H1 (cell line): ENCODE results near the gene HCK. TPM values are rescaled to one million over a fixed set of nuclear protein-coding genes. Genes with fewer than 3 reads are reported as not detected.

ENCODE experiments used
- CTCF ChIA-PET: fragments of 300-600 bp; sonication (Branson Sonifier 250); formaldehyde crosslinking; loops from one replicate; lab custom pipeline; 2021; ENCODE audit not compliant: partially characterized antibody; lab: Charles Lee
- POLR2A ChIA-PET: fragments of 300-600 bp; sonication (Branson Sonifier 250); formaldehyde crosslinking; loops from one replicate; lab custom pipeline; 2021; ENCODE audit warnings: inconsistent platforms; ENCODE audit not compliant: partially characterized antibody; lab: Charles Lee
- DNase-seq, 2 experiments: peaks; one replicate each; pipeline versions ENCODE4 v3.0.0 to v3.0.0-alpha.2; 2010 to 2022; ENCODE audit warnings: low spot score in 2 of 2, low read depth in 1 of 2, mixed read lengths in 1 of 2
- FAIRE-seq: peaks from 2 replicates; lab custom pipeline; 2011; peaks lifted over from hg19 to GRCh38; lab: Jason Lieb, UNC
- H2AFZ ChIP-seq: 2 replicates; pipeline ENCODE4 v1.8.1; 2012; ENCODE audit warnings: low read length, inconsistent platforms
- H2AK5ac ChIP-seq: 2 replicates; pipeline ENCODE4 v1.6.1; 2013; ENCODE audit warnings: low read depth, low read length
- H2BK120ac ChIP-seq: replicated peaks from 2 replicates; pipeline ENCODE3; 2013; ENCODE audit warnings: low read depth, low read length, inconsistent platforms
- H2BK12ac ChIP-seq: 2 replicates; pipeline ENCODE4 v1.6.1; 2013; ENCODE audit warnings: low read depth, low read length
- H2BK15ac ChIP-seq: 2 replicates; pipeline ENCODE4 v1.6.1; 2013; ENCODE audit warnings: low read length
- H2BK20ac ChIP-seq: 2 replicates; pipeline ENCODE4 v1.6.1; 2013; ENCODE audit warnings: low read length
- H2BK5ac ChIP-seq: 2 replicates; pipeline ENCODE4 v1.6.1; 2013; ENCODE audit warnings: low read depth, low read length
- H3K14ac ChIP-seq: 2 replicates; pipeline ENCODE4 v1.6.1; 2013; ENCODE audit warnings: inconsistent platforms; ENCODE audit not compliant: insufficient read length
- H3K18ac ChIP-seq: 2 replicates; pipeline ENCODE4 v1.6.1; 2013; ENCODE audit warnings: low read length; ENCODE audit errors: extremely low read depth
- H3K23ac ChIP-seq: 2 replicates; pipeline ENCODE4 v1.6.1; 2013; ENCODE audit warnings: inconsistent platforms; ENCODE audit not compliant: insufficient read length
- H3K23me2 ChIP-seq: 2 replicates; pipeline ENCODE4 v1.6.1; 2013; ENCODE audit warnings: low read depth, low read length
- H3K27ac ChIP-seq: 2 replicates; pipeline ENCODE4 v1.6.1; 2011; ENCODE audit warnings: low read depth, low read length, inconsistent platforms
- H3K27me3 ChIP-seq, 4 experiments: replicated peaks in 1 of 4; 1 replicate in 1 of 4; 2 replicates in 3 of 4; pipeline versions ENCODE4 v1.6.1 to v1.8.1; 2011 to 2013; ENCODE audit warnings: low read length in 3 of 4, mild to moderate bottlenecking in 3 of 4, inconsistent platforms in 2 of 4, mixed read lengths in 2 of 4, moderate library complexity in 1 of 4; ENCODE audit not compliant: control insufficient read depth in 3 of 4, insufficient read depth in 3 of 4; ENCODE audit errors: extremely low read depth in 1 of 4
- H3K36me3 ChIP-seq, 4 experiments: 2 replicates each; pipeline versions ENCODE4 v1.6.1 to v1.8.1; 2011 to 2013; ENCODE audit warnings: mild to moderate bottlenecking in 4 of 4, low read length in 3 of 4, moderate library complexity in 2 of 4, control low read depth in 1 of 4, inconsistent platforms in 1 of 4; ENCODE audit not compliant: insufficient read depth in 4 of 4, control insufficient read depth in 2 of 4
- H3K4ac ChIP-seq: replicated peaks from 2 replicates; pipeline ENCODE3; 2013; ENCODE audit warnings: low read length, low read depth, mixed read lengths, inconsistent platforms; ENCODE audit not compliant: insufficient read length
- H3K4me1 ChIP-seq, 4 experiments: replicated peaks in 1 of 4; 1 replicate in 1 of 4; 2 replicates in 3 of 4; pipeline versions ENCODE4 v1.6.1 to v1.8.1; 2011 to 2013; ENCODE audit warnings: low read length in 3 of 4, inconsistent platforms in 2 of 4, mixed read lengths in 1 of 4; ENCODE audit not compliant: insufficient read depth in 4 of 4, control insufficient read depth in 3 of 4
- H3K4me2 ChIP-seq, 2 experiments: 2 replicates each; pipeline versions ENCODE4 v1.6.1 to v1.8.1; 2011 to 2013; ENCODE audit warnings: low read depth in 2 of 2, low read length in 2 of 2, control low read depth in 1 of 2, inconsistent platforms in 1 of 2, mild to moderate bottlenecking in 1 of 2; ENCODE audit not compliant: insufficient read depth in 1 of 2
- H3K4me3 ChIP-seq, 4 experiments: fragments of 200-600, 300-600 bp in 1 of 4; sonication (generic), shearing (Covaris generic), sonication (Bioruptor Twin) in 1 of 4; 2 replicates each; pipeline versions ENCODE4 v1.5.1 to v1.8.1; 2011 to 2016; ENCODE audit warnings: low read length in 4 of 4, low read depth in 3 of 4, control low read depth in 2 of 4, inconsistent platforms in 2 of 4, mild to moderate bottlenecking in 2 of 4, mixed read lengths in 1 of 4, moderate library complexity in 1 of 4; ENCODE audit not compliant: insufficient read depth in 2 of 4; ENCODE audit errors: extremely low read depth in 1 of 4
- H3K56ac ChIP-seq: replicated peaks from 2 replicates; pipeline ENCODE3; 2013; ENCODE audit warnings: low read depth, mild to moderate bottlenecking, mixed read lengths, low read length, inconsistent platforms; ENCODE audit not compliant: insufficient read length
- H3K79me1 ChIP-seq: 2 replicates; pipeline ENCODE4 v1.6.1; 2013; ENCODE audit warnings: low read depth, low read length, control low read depth
- H3K79me2 ChIP-seq, 2 experiments: 2 replicates each; pipeline versions ENCODE4 v1.6.1 to v1.8.1; 2012 to 2013; ENCODE audit warnings: low read length in 2 of 2, mild to moderate bottlenecking in 2 of 2, inconsistent platforms in 1 of 2; ENCODE audit not compliant: insufficient read depth in 2 of 2, control insufficient read depth in 1 of 2
- H3K9ac ChIP-seq, 4 experiments: replicated peaks in 1 of 4; 1 replicate in 1 of 4; 2 replicates in 3 of 4; pipeline versions ENCODE4 v1.6.1 to v1.8.1; 2011 to 2013; ENCODE audit warnings: low read depth in 3 of 4, low read length in 3 of 4, control low read depth in 2 of 4, mild to moderate bottlenecking in 2 of 4, moderate library complexity in 2 of 4, inconsistent platforms in 1 of 4; ENCODE audit errors: extremely low read depth in 1 of 4
- H3K9me3 ChIP-seq, 2 experiments: 2 replicates each; pipeline versions ENCODE4 v1.6.1 to v1.8.1; 2012 to 2013; ENCODE audit warnings: mild to moderate bottlenecking in 2 of 2, moderate library complexity in 2 of 2, control low read depth in 1 of 2, inconsistent platforms in 1 of 2, low read depth in 1 of 2, low read length in 1 of 2, mixed read lengths in 1 of 2; ENCODE audit not compliant: insufficient read depth in 2 of 2
- H4K20me1 ChIP-seq, 2 experiments: replicated peaks in 1 of 2; 2 replicates each; pipeline versions ENCODE3 to v1.8.1; 2011 to 2013; ENCODE audit warnings: inconsistent platforms in 2 of 2, low read length in 2 of 2, mild to moderate bottlenecking in 1 of 2; ENCODE audit not compliant: insufficient read depth in 2 of 2, control insufficient read depth in 1 of 2
- H4K5ac ChIP-seq: 2 replicates; pipeline ENCODE4 v1.6.1; 2013; ENCODE audit warnings: low read length, low read depth, mixed read lengths, inconsistent platforms; ENCODE audit not compliant: insufficient read length
- H4K8ac ChIP-seq: 2 replicates; pipeline ENCODE4 v1.8.0; 2013; ENCODE audit warnings: mild to moderate bottlenecking, moderate library complexity, low read length, inconsistent platforms; ENCODE audit not compliant: insufficient read depth; ENCODE audit errors: extremely low read depth
- H4K91ac ChIP-seq: replicated peaks from 2 replicates; pipeline ENCODE3; 2013; ENCODE audit warnings: low read length, mixed read lengths, inconsistent platforms; ENCODE audit not compliant: insufficient read length
- ASH2L ChIP-seq: fragments of 200-600, 300-600 bp; sonication (generic); IDR thresholded peaks from one replicate; pipeline ENCODE4 v1.7.1; 2017; ENCODE audit warnings: low read length
- CEBPB ChIP-seq: IDR thresholded peaks from 2 replicates; pipeline ENCODE4 v1.6.1; 2012; ENCODE audit warnings: low read depth, low read length
- CREB1 ChIP-seq: IDR thresholded peaks from 2 replicates; pipeline ENCODE4 v1.6.1; 2012; ENCODE audit warnings: inconsistent platforms
- EP300 ChIP-seq, 2 experiments: IDR thresholded peaks; 1 replicate in 1 of 2; 2 replicates in 1 of 2; pipeline ENCODE4 v1.6.1; 2011 to 2012; ENCODE audit warnings: low read depth in 2 of 2, low read length in 2 of 2, mild to moderate bottlenecking in 2 of 2, borderline replicate concordance in 1 of 2, inconsistent platforms in 1 of 2, moderate library complexity in 1 of 2
- EZH2 ChIP-seq: fragments of 200-600 bp; sonication (generic); IDR thresholded peaks from 2 replicates; pipeline ENCODE4 v1.7.1; 2012; ENCODE audit warnings: low read depth, mild to moderate bottlenecking, moderate library complexity, low read length, inconsistent platforms; ENCODE audit not compliant: severe bottlenecking
- MAX ChIP-seq: IDR thresholded peaks from 2 replicates; pipeline ENCODE4 v1.6.1; 2012; ENCODE audit warnings: inconsistent platforms
- RBBP5 ChIP-seq: IDR thresholded peaks from 2 replicates; pipeline ENCODE4 v1.7.1; 2012; ENCODE audit warnings: low read depth, mild to moderate bottlenecking, inconsistent platforms, low read length, moderate library complexity, borderline replicate concordance
- SIRT6 ChIP-seq: IDR thresholded peaks from one replicate; pipeline ENCODE4 v1.7.1; 2012; ENCODE audit warnings: low read length, inconsistent platforms
- SRF ChIP-seq: IDR thresholded peaks from 2 replicates; pipeline ENCODE4 v1.6.1; 2011; ENCODE audit warnings: mild to moderate bottlenecking, low read depth, low read length, moderate library complexity
- USF2 ChIP-seq: IDR thresholded peaks from 2 replicates; pipeline ENCODE4 v1.6.1; 2011; ENCODE audit warnings: low read length, improper control_type of control experiment
- WGBS, 2 experiments: shearing (Covaris generic) in 1 of 2; methylation state at CpG; one replicate each; pipeline versions ENCODE4 v1.1.6 to v1.1.7; 2013 to 2015; ENCODE audit warnings: low lambda C conversion rate in 2 of 2, mixed read lengths in 2 of 2, inconsistent platforms in 1 of 2, low coverage in 1 of 2, missing lambda C conversion rate in 1 of 2; ENCODE audit not compliant: insufficient replicate concordance in 2 of 2, insufficient coverage in 1 of 2, insufficient read length in 1 of 2; ENCODE audit errors: extremely low coverage in 1 of 2, missing lambda C conversion rate in 1 of 2; 5-methylcytosine and 5-hydroxymethylcytosine counted together
- polyA plus RNA-seq, 7 experiments: library from polyadenylated mRNA; depleted of rRNA in 3 of 7; stranded (reverse) in 5 of 7; unstranded in 2 of 7; fragments of >200 nt in 5 of 7; fragments of 200-250 nt in 2 of 7; gene quantifications; 1 replicate in 5 of 7; 2 replicates in 1 of 7; 4 replicates in 1 of 7; pipeline versions ENCODE4 v1.2.1 to v1.2.3, GENCODE V29; 2011 to 2013; ENCODE audit warnings: missing spikeins in 2 of 7, mixed read lengths in 2 of 7
- total RNA-seq: library from RNA; stranded (reverse); fragmentation: NEBNext Ultra II Directional; extraction: Animal tissue kit (Norgen Biotek cat#: 25700); gene quantifications from 2 replicates; pipeline ENCODE4 v1.2.1, GENCODE V29; 2021

HCK gene
- total and polyA plus RNA-seq, 2 of the 8 experiments (the other 6 are each of a cell fraction or from before 2014, with no cell fraction given), result 0.37 to 4.3 TPM

- H3K18ac ChIP-seq, result no peak overlapping the region
- no peak overlapping the region for H2BK15ac ChIP-seq
- 84% methylated on average over 3 of the region's 3 CpGs; no CpG with 5 or more reads in 1 of the 2 experiments for WGBS, 2 experiments
- peaks cover 9% of the 10 kb centered on the region; the same call in 1 of the 2 replicates for H3K79me1 ChIP-seq
- H4K5ac ChIP-seq, result no peak overlapping the region
- H3K23me2 ChIP-seq, result peaks cover 5% of the 10 kb centered on the region
- H3K4me3 ChIP-seq, result peak overlapping the region; percentile 81 to 100 (median 96); a peak in 7 of 8 replicates
- H4K20me1 ChIP-seq, result peaks cover 4 to 13% of the 10 kb centered on the region in 2 experiments
- H3K36me3 ChIP-seq, result peaks cover 0 to 4% (median 0%) of the 10 kb centered on the region in 4 experiments; a peak in 2 of 8 replicates
- no peak overlapping the region for H2BK20ac ChIP-seq
- H4K91ac ChIP-seq, result no peak overlapping the region
- H2BK5ac ChIP-seq, result no peak overlapping the region; the same call in 1 of the 2 replicates
- peak overlapping the region; percentile 78 to 80 for H3K4me2 ChIP-seq
- no peak overlapping the region for H3K23ac ChIP-seq
- no peak overlapping the region for H2AK5ac ChIP-seq
- FAIRE-seq, result no peak
- peaks cover 0 to 55% of the 10 kb centered on the region in 2 experiments; a peak in 3 of 4 replicates for H3K79me2 ChIP-seq
- no peak overlapping the region for H3K14ac ChIP-seq
- H3K4me1 ChIP-seq, result peaks cover 0 to 3% (median 0%) of the 10 kb centered on the region in 4 experiments; a peak in 3 of 7 replicates
- DNase-seq, result no peak
- ChIA-PET POLR2A (interaction anchor here (1.0 to 2.2 kb wide), 6 partner anchors 10 to 303 kb away, joined by 3 to 8 read pairs (median 4); no protein-coding TSS in a partner anchor), CTCF (interaction anchor here (1.4 to 2.4 kb wide), 2 partner anchors 10 to 246 kb away, joined by 3 to 6 read pairs; no protein-coding TSS in a partner anchor)
- no peaks in the 10 kb centered on the region for H3K9me3 ChIP-seq
- H2AFZ ChIP-seq, result no peak overlapping the region
- peak overlapping the region; percentile 100; the same call in 1 of the 2 replicates for H3K27ac ChIP-seq
- no peak overlapping the region for H3K4ac ChIP-seq
- H4K8ac ChIP-seq, result no peak overlapping the region
- peak overlapping the region in 3 of 4 experiments; percentile 99 to 100 (median 100); a peak in 5 of 7 replicates for H3K9ac ChIP-seq
- H2BK12ac ChIP-seq, result no peak overlapping the region
- H3K27me3 ChIP-seq, result no peaks in the 10 kb centered on the region
- no peak overlapping the region for H3K56ac ChIP-seq
- no peak overlapping the region for H2BK120ac ChIP-seq
- TF ChIP-seq SIRT6 (no peak), EP300 (IDR thresholded peaks at IDR 0.05; ENCODE audit: borderline replicate concordance in 1 of 2, low read depth in 2 of 2, low read length in 2 of 2) (no peak), SRF (no peak), RBBP5 (no peak), EZH2 (no peak), ASH2L (no peak), USF2 (no peak), MAX (no peak), CEBPB (no peak), CREB1 (no peak)
Observed at GRCh38 chr20:32110727-32111126, 58.7 kb downstream of the HCK start.
